Mucosa of descending colon (tissue), 3 donors: ENCODE results near the gene KIF6. TPM values are rescaled to one million over a fixed set of nuclear protein-coding genes. Genes with fewer than 3 reads are reported as not detected.

Experiments used
- ATAC-seq: fragments of 200-7000 bp; cut with Tn5 transposase; one replicate; pipeline ENCODE4 v1.9.1; 2020; ENCODE audit warnings: mild to moderate bottlenecking, moderate library complexity
- DNase-seq, 3 donors: peaks; one replicate each; pipeline ENCODE4 v3.0.0-alpha.2; 2020
- H3K36me3 ChIP-seq: fragments of 200-600 bp; one replicate; pipeline ENCODE4 v1.8.0; 2021; ENCODE audit warnings: low read depth, mild to moderate bottlenecking
- H3K4me1 ChIP-seq: fragments of 200-600 bp; one replicate; pipeline ENCODE4 v1.8.0; 2021; ENCODE audit warnings: low read depth, mild to moderate bottlenecking
- H3K4me3 ChIP-seq: fragments of 200-600 bp; one replicate; pipeline ENCODE4 v1.8.0; 2021; ENCODE audit warnings: mild to moderate bottlenecking
- H3K9me3 ChIP-seq: fragments of 200-600 bp; one replicate; pipeline ENCODE4 v1.8.0; 2021; ENCODE audit warnings: mild to moderate bottlenecking
- CTCF ChIP-seq: fragments of 200-600 bp; IDR thresholded peaks from one replicate; pipeline ENCODE4 v1.8.0; 2022; ENCODE audit warnings: antibody characterized with exemption, mild to moderate bottlenecking
- intact Hi-C, 2 donors: fragments of 100-400 bp; cut with DNase I in 1 of 2; cut with micrococcal nuclease in 1 of 2; formaldehyde crosslinking; loops; one replicate each; pipeline versions ENCODE4 v1.11.0 to v1.11.1; 2022; cut with DNase I, micrococcal nuclease
- total RNA-seq, 3 donors: library from RNA; stranded (reverse); fragmentation: NEBNext Ultra II Directional in 2 of 3; extraction: Animal tissue kit (Norgen Biotek cat#: 25700) in 2 of 3; gene quantifications; one replicate each; pipeline versions ENCODE4 v1.2.1 to v1.2.4, GENCODE V29; 2021 to 2023
- donor health status: DM: no; HTN: no; CAD: no; lungs with moderate emphysema.
- donor health status: DM: no; HTN: no; CAD: no.
- donor health status: DM: no; HTN: yes; CAD: no.

The KIF6 gene
- total RNA-seq, 3 donors from 2014 or later: 0.24 to 0.85 (median 0.52) TPM

GRCh38 chr6:39409889-39410288, 315.3 kb downstream of the KIF6 start:
- no peak for TF ChIP-seq CTCF
- intact Hi-C loops: no loop called here
- DNase-seq (no peak), ATAC-seq (no peak)
- Histone ChIP-seq H3K36me3 (no peaks in the 10 kb centered on the region), H3K4me3 (no peak overlapping the region), H3K4me1 (no peaks in the 10 kb centered on the region), H3K9me3 (no peaks in the 10 kb centered on the region)

- TF ChIP-seq CTCF: no peak
- no peaks in the 10 kb centered on the region for H3K9me3 ChIP-seq
- H3K4me3 ChIP-seq: no peak overlapping the region
- no peaks in the 10 kb centered on the region for H3K36me3 ChIP-seq
- ATAC-seq (no peak), DNase-seq (no peak)
- intact Hi-C loops: no loop called here
- H3K4me1 ChIP-seq: no peaks in the 10 kb centered on the region
Observed at GRCh38 chr6:39407446-39407993, 317.7 kb downstream of the KIF6 start.

GRCh38 chr6:39404312-39404711, 320.9 kb downstream of the KIF6 start:
- intact Hi-C loops: no loop called here
- Histone ChIP-seq H3K9me3 (no peaks in the 10 kb centered on the region), H3K4me3 (no peak overlapping the region), H3K4me1 (no peaks in the 10 kb centered on the region), H3K36me3 (no peaks in the 10 kb centered on the region)
- ATAC-seq (no peak), DNase-seq (no peak)
- TF ChIP-seq CTCF: no peak

DNA sequence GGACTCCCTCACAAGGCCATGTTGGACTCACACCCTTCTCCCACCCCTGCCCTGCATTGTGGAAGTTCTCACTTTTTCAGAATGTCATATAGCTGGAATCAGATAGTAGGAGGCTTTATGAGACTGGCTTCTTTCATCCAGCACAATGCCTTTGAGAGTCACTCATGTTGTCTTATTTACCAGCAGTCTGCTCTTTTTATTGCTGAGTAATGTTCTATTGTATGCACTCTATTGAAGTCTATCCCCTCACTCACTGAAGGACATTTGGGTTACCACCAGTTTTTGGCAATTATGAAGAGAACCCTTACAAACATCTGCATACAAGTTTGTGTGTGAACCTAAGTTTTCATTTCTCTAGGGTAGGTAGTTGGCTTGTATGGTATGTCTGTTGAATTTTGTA, 321.9 kb downstream of the KIF6 start:
- H3K9me3 ChIP-seq: no peaks in the 10 kb centered on the region
- intact Hi-C loops: no loop called here
- TF ChIP-seq CTCF: no peak
- no peak for ATAC-seq
- no peak for DNase-seq
- H3K4me3 ChIP-seq: no peak overlapping the region
- H3K4me1 ChIP-seq: no peaks in the 10 kb centered on the region
- H3K36me3 ChIP-seq: no peaks in the 10 kb centered on the region

DNA sequence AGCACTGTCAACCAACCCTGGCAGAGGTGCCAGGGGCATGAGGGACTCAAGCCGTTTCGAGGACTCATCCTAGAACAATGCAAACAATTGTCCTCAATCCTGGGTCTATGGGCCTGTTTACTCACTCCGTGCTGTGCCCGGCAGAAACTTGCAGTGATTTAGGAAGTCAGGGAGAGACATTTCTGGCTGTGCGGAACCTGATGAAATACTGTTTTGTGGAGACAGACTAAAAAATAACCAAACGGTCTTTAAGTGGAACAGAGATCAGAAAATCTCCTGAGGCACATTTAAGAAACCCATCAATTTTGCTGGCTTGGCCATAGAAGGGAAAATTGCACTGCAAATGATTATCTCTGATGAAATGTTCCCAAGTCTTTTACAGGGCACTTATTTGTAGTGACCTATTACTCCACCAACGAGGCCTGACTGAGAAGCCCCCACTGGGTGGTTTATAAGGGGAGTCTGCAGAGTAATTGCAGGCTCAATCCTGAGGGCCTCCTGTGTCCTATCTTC, 322.9 kb downstream of the KIF6 start:
- no peak overlapping the region for H3K4me3 ChIP-seq
- no peaks in the 10 kb centered on the region for H3K36me3 ChIP-seq
- DNase-seq (no peak), ATAC-seq (no peak)
- H3K9me3 ChIP-seq: no peaks in the 10 kb centered on the region
- TF ChIP-seq CTCF: no peak
- intact Hi-C loops: no loop called here
- H3K4me1 ChIP-seq: no peaks in the 10 kb centered on the region

DNA sequence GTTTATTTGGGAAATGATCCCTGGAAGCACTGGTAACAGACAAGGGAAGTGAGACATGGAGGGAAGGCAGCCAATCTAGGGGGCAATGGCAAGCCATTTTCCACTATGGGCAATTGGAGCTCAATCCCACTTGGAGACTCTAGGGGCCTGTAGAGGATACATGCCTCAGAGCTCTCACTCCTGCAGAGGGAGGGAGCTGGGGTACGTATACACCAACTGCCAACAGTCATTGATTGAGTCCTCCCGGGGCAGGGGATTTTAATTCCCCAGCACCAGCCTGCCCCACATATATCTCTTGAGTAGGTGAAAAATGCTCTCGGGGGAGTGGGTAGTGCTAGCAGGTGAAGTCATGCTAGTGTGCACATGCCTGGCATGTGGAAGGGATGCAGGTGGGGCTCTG, 323.8 kb downstream of the KIF6 start:
- no peak for DNase-seq
- Histone ChIP-seq H3K36me3 (no peaks in the 10 kb centered on the region), H3K4me3 (no peak overlapping the region), H3K9me3 (no peaks in the 10 kb centered on the region), H3K4me1 (no peaks in the 10 kb centered on the region)
- TF ChIP-seq CTCF: no peak
- intact Hi-C loops: no loop called here
- no peak for ATAC-seq
